Suprapubic skin (tissue), 3 donors: ENCODE data around the gene MT1E.

Experiments
- POLR2AphosphoS5 ChIP-seq, 3 donors: sonication (generic); formaldehyde crosslinking; IDR thresholded peaks; one replicate each; pipeline ENCODE4 v1.6.1; 2017; ENCODE audit warnings: antibody characterized with exemption in 3 of 3
- TF ChIP-seq, protein P1 (sequence below), 2 donors: fragments of 200-600 bp in 1 of 2; fragments of 450-650 bp in 1 of 2; sonication (generic) in 1 of 2; IDR thresholded peaks; one replicate each; pipeline ENCODE4 v1.5.1; 2016 to 2019; ENCODE audit warnings: antibody characterized with exemption in 2 of 2, mild to moderate bottlenecking in 1 of 2, moderate library complexity in 1 of 2

DNA sequence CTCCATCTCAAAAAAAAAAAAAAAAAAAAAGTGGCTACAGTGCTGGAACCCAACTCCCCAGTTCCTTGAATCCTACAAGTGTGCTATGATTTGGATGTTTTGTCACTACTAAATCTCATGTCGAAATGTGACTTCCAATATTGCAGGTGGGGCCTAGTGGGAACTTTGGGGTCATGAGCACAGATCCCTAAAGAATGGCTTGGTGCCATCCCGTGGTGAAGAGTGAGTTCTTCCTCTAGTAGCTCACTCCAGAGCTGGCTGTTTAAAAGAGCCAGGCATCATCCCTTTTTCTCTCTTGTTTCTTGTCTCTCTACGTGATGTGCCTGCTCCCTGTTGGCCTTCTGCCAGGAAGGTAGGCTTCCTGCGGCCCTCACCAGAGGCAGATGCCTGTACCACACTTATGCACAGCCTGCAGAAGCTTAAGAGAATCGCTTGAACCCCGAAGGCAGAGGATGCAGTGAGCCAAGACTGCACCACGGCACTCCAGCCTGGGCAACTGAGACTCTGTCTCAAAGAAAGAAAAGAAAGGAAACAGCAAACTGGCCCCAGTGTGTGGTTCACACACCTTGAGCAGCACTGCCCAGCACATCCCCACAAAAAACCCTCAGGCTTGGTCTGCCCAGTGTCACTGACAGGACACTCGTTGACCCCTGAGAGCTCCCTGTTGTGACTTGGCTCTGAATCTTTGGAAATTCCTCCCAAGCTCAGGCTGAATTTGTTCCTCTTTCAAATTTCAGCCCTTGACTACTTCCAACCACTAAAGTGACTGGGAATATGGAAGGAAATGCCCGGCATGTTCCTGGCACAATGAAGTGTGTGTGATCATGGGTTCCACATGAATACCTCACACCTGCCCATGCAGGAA, 3.1 kb downstream of the MT1E start:
- TF ChIP-seq, protein P1, sequence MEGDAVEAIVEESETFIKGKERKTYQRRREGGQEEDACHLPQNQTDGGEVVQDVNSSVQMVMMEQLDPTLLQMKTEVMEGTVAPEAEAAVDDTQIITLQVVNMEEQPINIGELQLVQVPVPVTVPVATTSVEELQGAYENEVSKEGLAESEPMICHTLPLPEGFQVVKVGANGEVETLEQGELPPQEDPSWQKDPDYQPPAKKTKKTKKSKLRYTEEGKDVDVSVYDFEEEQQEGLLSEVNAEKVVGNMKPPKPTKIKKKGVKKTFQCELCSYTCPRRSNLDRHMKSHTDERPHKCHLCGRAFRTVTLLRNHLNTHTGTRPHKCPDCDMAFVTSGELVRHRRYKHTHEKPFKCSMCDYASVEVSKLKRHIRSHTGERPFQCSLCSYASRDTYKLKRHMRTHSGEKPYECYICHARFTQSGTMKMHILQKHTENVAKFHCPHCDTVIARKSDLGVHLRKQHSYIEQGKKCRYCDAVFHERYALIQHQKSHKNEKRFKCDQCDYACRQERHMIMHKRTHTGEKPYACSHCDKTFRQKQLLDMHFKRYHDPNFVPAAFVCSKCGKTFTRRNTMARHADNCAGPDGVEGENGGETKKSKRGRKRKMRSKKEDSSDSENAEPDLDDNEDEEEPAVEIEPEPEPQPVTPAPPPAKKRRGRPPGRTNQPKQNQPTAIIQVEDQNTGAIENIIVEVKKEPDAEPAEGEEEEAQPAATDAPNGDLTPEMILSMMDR (IDR thresholded peaks at IDR 0.05), result no peak
- no peak for TF ChIP-seq POLR2AphosphoS5 (IDR thresholded peaks at IDR 0.05)
